ENCODE data around the gene AKAP10. TPM values are rescaled to one million over a fixed set of nuclear protein-coding genes. Genes with fewer than 3 reads are reported as not detected.

AKAP10 gene
- total RNA-seq, 1 donor from 2014 or later: 29.8 TPM

GRCh38 chr17:19933221-19933620 lies 44.4 kb downstream of the AKAP10 start:
- DNase-seq: no peak
- no peaks in the 10 kb centered on the region for H3K4me1 Mint-ChIP-seq (ENCODE audit: low read depth, unreplicated experiment)
- H3K27ac Mint-ChIP-seq (ENCODE audit: unreplicated experiment): no peak overlapping the region
- H3K36me3 Mint-ChIP-seq (ENCODE audit: unreplicated experiment): no peaks in the 10 kb centered on the region
- H3K9me3 Mint-ChIP-seq (ENCODE audit: unreplicated experiment): no peaks in the 10 kb centered on the region
- H3K4me3 Mint-ChIP-seq (ENCODE audit: unreplicated experiment): no peak overlapping the region
- no peak for TF ChIP-seq CTCF (IDR thresholded peaks at IDR 0.05; ENCODE audit: partially characterized antibody, unreplicated experiment)
- no peaks in the 10 kb centered on the region for H3K27me3 Mint-ChIP-seq (ENCODE audit: unreplicated experiment)

- DNase-seq: no peak
- no peak for TF ChIP-seq CTCF (IDR thresholded peaks at IDR 0.05; ENCODE audit: partially characterized antibody, unreplicated experiment)
- H3K4me1 Mint-ChIP-seq (ENCODE audit: low read depth, unreplicated experiment): no peaks in the 10 kb centered on the region
- H3K4me3 Mint-ChIP-seq (ENCODE audit: unreplicated experiment): no peak overlapping the region
- H3K36me3 Mint-ChIP-seq (ENCODE audit: unreplicated experiment): no peaks in the 10 kb centered on the region
- H3K27ac Mint-ChIP-seq (ENCODE audit: unreplicated experiment): no peak overlapping the region
- H3K27me3 Mint-ChIP-seq (ENCODE audit: unreplicated experiment): no peaks in the 10 kb centered on the region
- H3K9me3 Mint-ChIP-seq (ENCODE audit: unreplicated experiment): no peaks in the 10 kb centered on the region
These were observed 49.3 kb downstream of the AKAP10 start for GRCh38 chr17:19928299-19928698.

- H3K4me3 Mint-ChIP-seq (ENCODE audit: unreplicated experiment): no peak overlapping the region
- no peak for DNase-seq
These were observed 62.2 kb downstream of the AKAP10 start for GRCh38 chr17:19915245-19915978.

GRCh38 chr17:19911033-19911432 lies 66.6 kb downstream of the AKAP10 start:
- no peak overlapping the region for H3K27ac Mint-ChIP-seq (ENCODE audit: unreplicated experiment)
- TF ChIP-seq CTCF (IDR thresholded peaks at IDR 0.05; ENCODE audit: partially characterized antibody, unreplicated experiment): no peak
- H3K36me3 Mint-ChIP-seq (ENCODE audit: unreplicated experiment): no peaks in the 10 kb centered on the region
- H3K4me3 Mint-ChIP-seq (ENCODE audit: unreplicated experiment): no peak overlapping the region
- H3K9me3 Mint-ChIP-seq (ENCODE audit: unreplicated experiment): no peaks in the 10 kb centered on the region
- peaks cover 1% of the 10 kb centered on the region for H3K27me3 Mint-ChIP-seq (ENCODE audit: unreplicated experiment)
- no peak for DNase-seq
- H3K4me1 Mint-ChIP-seq (ENCODE audit: low read depth, unreplicated experiment): no peaks in the 10 kb centered on the region

More at GRCh38 chr17:19915245-19915978, 62.2 kb downstream of the AKAP10 start:
- H3K27ac Mint-ChIP-seq (ENCODE audit: unreplicated experiment): no peak overlapping the region
- H3K36me3 Mint-ChIP-seq (ENCODE audit: unreplicated experiment): no peaks in the 10 kb centered on the region
- H3K27me3 Mint-ChIP-seq (ENCODE audit: unreplicated experiment): peaks cover 1% of the 10 kb centered on the region
- H3K4me1 Mint-ChIP-seq (ENCODE audit: low read depth, unreplicated experiment): no peaks in the 10 kb centered on the region
- H3K9me3 Mint-ChIP-seq (ENCODE audit: unreplicated experiment): no peaks in the 10 kb centered on the region
- TF ChIP-seq CTCF (IDR thresholded peaks at IDR 0.05; ENCODE audit: partially characterized antibody, unreplicated experiment): no peak

- H3K4me1 Mint-ChIP-seq (ENCODE audit: low read depth, unreplicated experiment): no peaks in the 10 kb centered on the region
- peaks cover 1% of the 10 kb centered on the region for H3K27me3 Mint-ChIP-seq (ENCODE audit: unreplicated experiment)
- H3K27ac Mint-ChIP-seq (ENCODE audit: unreplicated experiment): no peak overlapping the region
- no peaks in the 10 kb centered on the region for H3K9me3 Mint-ChIP-seq (ENCODE audit: unreplicated experiment)
- no peak for DNase-seq
- no peak overlapping the region for H3K4me3 Mint-ChIP-seq (ENCODE audit: unreplicated experiment)
- H3K36me3 Mint-ChIP-seq (ENCODE audit: unreplicated experiment): no peaks in the 10 kb centered on the region
- TF ChIP-seq CTCF (IDR thresholded peaks at IDR 0.05; ENCODE audit: partially characterized antibody, unreplicated experiment): no peak
These were observed 68.5 kb downstream of the AKAP10 start for GRCh38 chr17:19909139-19909538.

Data from glutamatergic neuron (in vitro differentiated cells).